IPS-20b (cell line): ENCODE measurements around the gene TEX22.

Source experiments
- H3K27ac ChIP-seq: one replicate; pipeline ENCODE4 v1.5.1; 2013; ENCODE audit warnings: low read length
- H3K27me3 ChIP-seq: 2 replicates; pipeline ENCODE4 v1.6.1; 2013; ENCODE audit warnings: mild to moderate bottlenecking, low read length, inconsistent platforms; ENCODE audit not compliant: insufficient read depth
- H3K36me3 ChIP-seq: 2 replicates; pipeline ENCODE4 v1.6.1; 2013; ENCODE audit warnings: low read depth, mild to moderate bottlenecking, inconsistent platforms, low read length, moderate library complexity; ENCODE audit not compliant: insufficient read depth
- H3K4me1 ChIP-seq: 2 replicates; pipeline ENCODE4 v1.6.1; 2013; ENCODE audit warnings: mild to moderate bottlenecking, control low read depth, inconsistent platforms, low read length, moderate library complexity; ENCODE audit not compliant: insufficient read depth
- H3K4me3 ChIP-seq: 2 replicates; pipeline ENCODE4 v1.5.1; 2013; ENCODE audit warnings: mild to moderate bottlenecking, low read length, inconsistent platforms
- H3K9ac ChIP-seq: 2 replicates; pipeline ENCODE4 v1.6.1; 2013; ENCODE audit warnings: low read depth, mild to moderate bottlenecking, inconsistent platforms, low read length, moderate library complexity
- H3K9me3 ChIP-seq: 2 replicates; pipeline ENCODE4 v1.6.1; 2013; ENCODE audit warnings: mild to moderate bottlenecking, low read depth, low read length, inconsistent platforms; ENCODE audit not compliant: insufficient read depth

Gene TEX22

DNA sequence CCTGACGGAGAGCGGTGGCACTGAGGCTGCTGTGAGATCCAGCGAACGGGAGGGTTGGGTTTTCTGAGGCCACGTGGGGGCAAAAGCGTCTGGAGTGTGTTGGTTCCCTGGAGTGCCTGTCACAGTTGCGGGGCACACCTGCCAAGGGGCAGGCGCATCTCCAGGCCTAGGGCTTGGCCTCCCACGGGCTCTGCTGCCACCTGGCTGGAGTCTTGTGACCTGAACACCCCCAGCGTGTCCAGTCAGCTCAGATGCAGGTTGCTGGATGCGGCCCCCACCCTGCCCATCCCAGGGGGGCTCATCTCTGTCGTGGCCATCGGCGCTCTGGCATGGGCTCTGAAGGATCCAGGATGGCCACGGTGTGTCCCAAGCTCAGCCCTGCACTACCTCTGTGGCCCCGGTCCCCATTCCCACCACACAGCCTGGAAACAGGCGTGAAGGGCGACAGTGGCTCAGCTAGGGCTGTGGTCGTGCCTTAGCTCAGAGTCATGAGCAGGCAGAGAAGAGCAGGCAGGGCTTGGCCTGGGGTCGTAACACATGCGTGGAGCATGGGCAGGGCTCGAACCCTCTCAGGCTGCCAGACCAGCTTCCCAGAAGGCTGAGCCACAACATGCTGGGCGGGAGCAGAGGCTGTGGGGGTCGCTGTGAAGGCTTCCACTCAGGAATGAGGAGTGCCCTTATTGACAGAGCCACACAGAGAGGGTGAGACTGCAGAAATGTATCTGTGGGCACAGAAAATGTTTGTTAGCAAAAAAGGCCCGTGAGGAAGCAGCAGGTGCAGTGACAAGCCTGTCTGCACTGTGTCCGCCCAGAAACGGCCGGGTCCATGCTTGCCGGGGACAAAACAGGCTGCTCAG, 52.8 kb downstream of the TEX22 start:
- Histone ChIP-seq H3K9me3 (no peaks in the 10 kb centered on the region), H3K27ac (no peak overlapping the region), H3K4me1 (no peaks in the 10 kb centered on the region), H3K4me3 (no peak overlapping the region), H3K36me3 (peaks cover 62% of the 10 kb centered on the region), H3K27me3 (no peaks in the 10 kb centered on the region), H3K9ac (no peak overlapping the region)

DNA sequence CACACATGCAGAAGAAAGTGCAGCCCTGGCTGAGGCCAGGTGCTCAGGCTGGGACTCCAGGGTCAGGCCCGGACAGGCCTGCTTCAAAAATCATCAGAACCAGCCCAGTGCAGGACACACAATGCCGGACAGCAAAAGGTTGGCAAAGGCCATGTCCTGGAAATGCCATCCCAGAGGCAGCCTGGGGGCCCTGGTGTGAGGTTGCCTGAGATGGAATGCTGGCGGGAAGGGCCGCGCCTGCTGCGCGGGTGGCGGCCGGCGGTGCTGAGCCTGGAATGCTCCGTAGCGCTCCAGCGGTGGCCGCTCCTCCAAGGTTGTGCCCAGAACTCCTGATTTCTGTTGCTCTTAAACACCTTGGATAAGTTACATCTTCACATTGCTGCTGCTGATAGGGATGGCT, 54.6 kb downstream of the TEX22 start:
- Histone ChIP-seq H3K4me1 (no peaks in the 10 kb centered on the region), H3K9me3 (no peaks in the 10 kb centered on the region), H3K27me3 (no peaks in the 10 kb centered on the region), H3K36me3 (peaks cover 79% of the 10 kb centered on the region), H3K4me3 (no peak overlapping the region), H3K27ac (no peak overlapping the region), H3K9ac (no peak overlapping the region)

DNA sequence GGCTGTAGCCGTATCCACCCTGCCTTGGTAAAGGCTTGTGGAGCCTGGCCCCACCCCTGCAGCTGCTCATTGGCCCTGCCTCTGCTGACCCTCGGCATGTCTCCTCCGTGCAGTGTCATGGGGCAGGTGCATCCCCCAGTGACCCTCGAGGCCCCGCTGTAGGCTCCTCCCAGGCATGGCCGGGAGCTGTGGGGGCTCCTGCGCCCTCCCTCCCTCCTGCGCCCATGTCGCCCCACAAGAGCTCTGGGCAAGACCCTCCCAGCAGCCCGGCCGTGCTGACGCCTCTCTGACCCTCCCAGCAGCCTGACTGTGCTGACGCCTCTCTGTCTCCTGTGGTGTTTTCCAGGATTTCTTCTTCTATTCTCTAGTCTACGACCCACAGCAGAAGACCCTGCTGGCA, 55.5 kb downstream of the TEX22 start:
- H3K36me3 ChIP-seq = peaks cover 84% of the 10 kb centered on the region

DNA sequence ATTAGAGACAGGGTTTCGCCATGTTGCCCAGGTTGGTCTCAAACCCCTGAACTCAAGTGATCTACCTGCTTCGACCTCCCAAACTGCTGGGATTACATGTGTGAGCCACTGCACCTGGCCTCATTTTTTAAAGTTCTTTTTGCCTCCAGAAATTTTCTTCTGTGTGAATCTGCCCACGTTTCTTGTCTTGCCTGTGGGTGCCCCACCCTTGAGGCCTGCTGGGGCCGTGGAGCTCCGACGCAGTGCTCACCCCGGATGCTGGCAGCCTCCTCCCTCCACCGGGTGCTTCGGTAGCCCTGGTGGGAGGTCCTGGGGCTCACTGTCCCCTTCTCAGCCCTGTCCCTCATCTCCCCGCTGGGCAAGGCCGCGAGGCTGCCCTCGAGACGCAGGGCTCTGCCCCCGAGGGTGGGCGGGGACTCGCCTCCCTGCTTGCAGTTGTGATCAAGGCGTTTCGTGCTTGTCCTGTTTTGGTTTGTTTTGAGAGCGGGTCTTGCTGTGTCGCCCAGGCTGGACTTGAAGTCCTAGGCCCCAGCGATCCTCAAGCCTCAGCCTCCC, 56.8 kb downstream of the TEX22 start:
- no peaks in the 10 kb centered on the region for H3K4me1 ChIP-seq
- H3K9me3 ChIP-seq = no peaks in the 10 kb centered on the region
- H3K36me3 ChIP-seq = peaks cover 78% of the 10 kb centered on the region
- H3K4me3 ChIP-seq = no peak overlapping the region
- no peak overlapping the region for H3K9ac ChIP-seq
- H3K27ac ChIP-seq = no peak overlapping the region
- no peaks in the 10 kb centered on the region for H3K27me3 ChIP-seq

More for the DNA sequence above, 55.5 kb downstream of the TEX22 start:
- Histone ChIP-seq H3K27me3 (no peaks in the 10 kb centered on the region), H3K9ac (no peak overlapping the region), H3K27ac (no peak overlapping the region), H3K4me1 (no peaks in the 10 kb centered on the region), H3K4me3 (no peak overlapping the region), H3K9me3 (no peaks in the 10 kb centered on the region)

DNA sequence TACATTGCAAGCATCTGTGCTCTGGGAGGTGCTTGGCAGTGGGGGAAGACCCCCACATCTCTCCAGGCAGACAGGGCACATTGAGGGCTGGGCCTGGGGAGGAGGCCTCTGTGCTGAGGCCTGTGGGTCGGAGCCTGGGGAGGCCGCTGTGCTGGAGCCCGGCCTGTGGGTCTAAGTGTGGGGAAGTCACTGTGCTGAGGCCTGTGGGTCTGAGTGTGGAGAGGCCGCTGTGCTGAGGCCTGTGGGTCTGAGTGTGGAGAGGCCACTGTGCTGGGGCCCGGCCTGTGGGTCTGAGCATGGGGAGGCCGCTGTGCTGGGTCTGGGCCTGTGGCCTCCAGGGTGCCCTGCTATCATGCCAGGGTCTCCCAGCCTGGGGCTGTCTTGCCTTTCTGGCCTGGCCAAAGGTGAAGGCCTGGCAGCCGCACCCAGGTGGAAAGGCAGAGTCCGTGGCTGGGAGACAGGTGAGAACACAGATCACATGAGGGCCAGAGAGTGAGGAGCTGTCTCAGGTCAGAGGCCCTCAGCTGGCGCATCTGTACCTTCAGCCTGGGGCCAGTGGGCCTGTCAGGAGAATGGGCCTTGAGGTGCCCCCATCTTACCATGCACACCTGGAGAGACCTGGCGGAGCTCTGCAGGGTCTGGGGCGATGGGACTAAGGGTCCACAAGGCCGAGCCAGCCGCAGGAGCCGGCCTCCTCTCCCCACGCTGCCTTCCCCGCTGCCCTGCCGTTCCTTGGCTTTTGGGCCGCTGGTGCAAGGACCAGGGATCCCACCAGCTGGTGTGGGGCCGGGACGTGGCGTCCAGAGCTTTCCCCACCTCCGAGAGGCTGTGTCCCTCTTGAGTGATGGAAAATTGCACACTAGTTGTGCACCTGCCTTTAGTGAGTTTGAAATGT, 57.7 kb downstream of the TEX22 start:
- Histone ChIP-seq H3K36me3 (peaks cover 78% of the 10 kb centered on the region), H3K27me3 (no peaks in the 10 kb centered on the region), H3K9ac (no peak overlapping the region), H3K4me1 (no peaks in the 10 kb centered on the region), H3K9me3 (no peaks in the 10 kb centered on the region), H3K4me3 (no peak overlapping the region), H3K27ac (no peak overlapping the region)

DNA sequence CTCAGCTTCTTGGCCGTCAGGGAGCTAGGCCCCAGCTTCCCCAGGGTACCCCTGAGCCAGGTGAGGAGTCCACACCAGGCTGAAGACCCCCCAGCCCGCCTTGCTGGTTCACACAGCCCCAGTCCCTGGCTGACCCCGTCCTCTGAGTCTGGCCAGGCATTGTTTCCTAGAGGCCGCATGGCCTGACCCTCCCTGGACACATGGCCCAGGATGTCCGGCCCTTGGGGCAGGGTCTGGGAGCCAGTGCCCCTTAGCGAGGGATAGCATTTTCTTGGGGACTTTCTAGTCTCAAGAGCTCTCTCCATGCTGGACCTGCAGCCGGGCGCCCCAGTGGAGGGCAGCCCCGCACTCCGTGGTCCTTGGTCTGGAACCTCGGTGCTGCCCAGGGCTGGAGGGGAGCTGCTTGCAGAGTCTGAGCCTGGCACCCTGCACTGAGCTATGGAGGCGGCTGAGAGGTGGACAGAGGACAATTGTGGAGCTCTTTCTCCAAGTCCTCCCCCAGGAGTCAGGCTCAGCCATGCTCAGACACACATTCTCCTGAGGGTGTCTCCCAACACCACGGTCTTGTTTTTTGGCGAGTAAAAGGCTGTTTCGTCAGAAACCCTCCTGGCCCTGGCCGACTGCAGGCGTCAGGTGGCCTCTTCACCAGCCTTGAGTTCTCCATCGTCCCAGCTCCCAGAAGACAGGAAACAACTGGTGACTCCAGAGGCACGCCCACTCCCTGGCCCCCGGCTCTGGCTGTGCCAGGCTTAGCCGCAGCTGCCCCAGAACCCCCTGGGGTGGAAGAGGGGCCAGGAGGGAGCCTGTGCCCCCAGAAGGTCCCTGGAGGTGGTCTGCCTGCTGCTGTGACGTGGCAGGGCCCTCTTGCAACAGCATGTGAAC, 58.6 kb downstream of the TEX22 start:
- Histone ChIP-seq H3K36me3 (peaks cover 79% of the 10 kb centered on the region), H3K27me3 (no peaks in the 10 kb centered on the region), H3K27ac (no peak overlapping the region), H3K4me1 (no peaks in the 10 kb centered on the region), H3K4me3 (no peak overlapping the region), H3K9ac (no peak overlapping the region), H3K9me3 (no peaks in the 10 kb centered on the region)

DNA sequence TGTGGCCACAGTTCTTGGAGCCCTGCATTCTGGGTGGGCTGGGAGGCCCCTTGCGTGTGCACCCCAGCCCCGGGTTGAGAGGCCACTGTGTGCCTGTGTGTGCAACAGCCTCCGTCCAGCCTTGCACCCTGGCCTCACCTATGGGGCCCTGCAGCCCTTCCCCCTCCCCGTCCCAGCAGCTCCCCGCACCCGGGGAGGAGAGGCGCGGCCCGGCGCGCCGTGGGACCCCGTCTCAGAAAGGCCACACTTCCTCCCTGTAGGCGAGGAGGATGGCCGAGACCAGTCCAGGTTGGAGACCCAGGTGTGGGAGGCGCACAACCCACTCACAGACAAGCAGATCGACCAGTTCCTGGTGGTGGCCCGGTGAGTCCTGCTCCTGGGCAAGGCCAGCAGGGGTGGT, 59.7 kb downstream of the TEX22 start:
- no peak overlapping the region for H3K27ac ChIP-seq
- H3K9ac ChIP-seq = no peak overlapping the region
- no peaks in the 10 kb centered on the region for H3K4me1 ChIP-seq
- H3K4me3 ChIP-seq = no peak overlapping the region
- H3K36me3 ChIP-seq = peaks cover 79% of the 10 kb centered on the region
- H3K27me3 ChIP-seq = no peaks in the 10 kb centered on the region
- H3K9me3 ChIP-seq = no peaks in the 10 kb centered on the region

DNA sequence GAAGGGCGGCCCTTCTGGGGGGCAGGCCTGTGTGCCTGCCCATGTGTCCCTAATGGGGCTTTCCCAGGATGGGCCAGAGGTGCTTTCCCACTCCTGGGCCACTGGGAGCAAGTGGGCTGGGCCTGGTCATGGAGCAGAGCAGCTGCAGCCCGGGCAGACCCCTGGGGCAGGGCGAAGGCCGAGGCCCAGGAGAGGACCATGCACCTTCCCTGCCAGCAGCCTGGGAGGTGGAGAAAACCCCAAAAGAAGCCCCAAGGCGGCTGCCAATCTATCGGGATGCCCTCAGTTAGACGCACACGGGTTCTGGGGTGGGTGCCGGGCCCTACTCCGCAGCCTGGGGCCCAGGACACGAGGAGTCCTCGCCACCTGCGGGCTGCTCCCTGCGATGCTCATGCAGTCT, 60.2 kb downstream of the TEX22 start:
- no peak overlapping the region for H3K9ac ChIP-seq
- no peaks in the 10 kb centered on the region for H3K9me3 ChIP-seq
- H3K4me3 ChIP-seq = no peak overlapping the region
- H3K4me1 ChIP-seq = no peaks in the 10 kb centered on the region
- H3K27ac ChIP-seq = no peak overlapping the region
- peaks cover 80% of the 10 kb centered on the region for H3K36me3 ChIP-seq
- no peaks in the 10 kb centered on the region for H3K27me3 ChIP-seq

DNA sequence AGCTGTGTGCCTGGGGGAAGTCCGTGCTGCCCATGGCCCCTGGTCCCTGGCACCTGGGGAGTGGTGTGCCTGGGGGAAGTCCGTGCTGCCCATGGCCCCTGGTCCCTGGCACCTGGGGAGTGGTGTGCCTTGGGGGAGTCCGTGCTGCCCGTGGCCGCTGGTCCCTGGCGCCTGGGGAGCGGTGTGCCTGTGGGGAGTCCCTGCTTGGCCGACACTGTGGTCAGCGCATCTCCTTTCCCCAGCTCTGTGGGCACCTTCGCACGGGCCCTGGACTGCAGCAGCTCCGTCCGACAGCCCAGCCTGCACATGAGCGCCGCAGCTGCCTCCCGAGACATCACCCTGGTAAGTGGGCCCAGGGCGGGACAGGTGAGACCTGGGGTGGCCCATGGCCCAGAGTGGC, 61.8 kb downstream of the TEX22 start:
- Histone ChIP-seq H3K4me1 (no peaks in the 10 kb centered on the region), H3K27ac (no peak overlapping the region), H3K36me3 (peaks cover 80% of the 10 kb centered on the region), H3K9me3 (no peaks in the 10 kb centered on the region), H3K4me3 (no peak overlapping the region), H3K27me3 (no peaks in the 10 kb centered on the region), H3K9ac (no peak overlapping the region)

DNA sequence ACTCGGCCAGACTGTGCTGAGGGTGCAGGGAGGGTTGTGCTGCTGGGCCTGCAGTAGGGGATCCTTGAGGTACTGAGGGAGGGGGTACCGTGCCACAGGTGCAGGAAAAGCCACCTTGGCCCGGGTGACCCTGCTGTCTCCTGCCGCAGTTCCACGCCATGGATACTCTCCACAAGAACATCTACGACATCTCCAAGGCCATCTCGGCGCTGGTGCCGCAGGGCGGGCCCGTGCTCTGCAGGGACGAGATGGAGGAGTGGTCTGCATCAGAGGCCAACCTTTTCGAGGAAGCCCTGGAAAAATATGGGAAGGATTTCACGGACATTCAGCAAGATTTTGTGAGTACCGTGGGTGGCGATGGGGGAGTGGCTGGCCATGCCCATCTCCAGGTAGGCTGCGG, 62.3 kb downstream of the TEX22 start:
- Histone ChIP-seq H3K9me3 (no peaks in the 10 kb centered on the region), H3K27me3 (no peaks in the 10 kb centered on the region), H3K36me3 (peaks cover 80% of the 10 kb centered on the region), H3K4me3 (no peak overlapping the region), H3K4me1 (no peaks in the 10 kb centered on the region), H3K27ac (no peak overlapping the region), H3K9ac (no peak overlapping the region)

DNA sequence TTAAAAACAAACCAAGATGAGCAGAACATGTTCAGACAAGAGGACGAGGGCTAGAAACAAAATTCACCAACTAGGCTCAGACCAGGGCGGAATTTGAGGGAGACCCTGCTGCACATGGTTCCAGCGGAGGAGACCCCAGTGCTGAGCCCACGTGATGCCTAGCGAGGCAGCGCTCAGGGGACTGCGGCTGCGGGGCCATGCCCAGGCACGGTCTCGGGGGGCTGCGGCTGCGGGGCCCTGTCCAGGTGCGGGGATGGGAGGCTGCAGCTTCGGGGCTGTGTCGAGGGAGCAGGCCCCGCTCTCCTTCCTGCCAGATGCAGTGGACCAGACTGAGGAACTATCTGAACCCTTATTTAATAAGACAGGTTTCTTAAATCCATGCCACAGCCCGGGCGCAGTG, 63.6 kb downstream of the TEX22 start:
- no peaks in the 10 kb centered on the region for H3K27me3 ChIP-seq
- H3K4me1 ChIP-seq = no peaks in the 10 kb centered on the region
- no peak overlapping the region for H3K4me3 ChIP-seq
- H3K9me3 ChIP-seq = no peaks in the 10 kb centered on the region
- H3K36me3 ChIP-seq = peaks cover 77% of the 10 kb centered on the region
- no peak overlapping the region for H3K9ac ChIP-seq
- H3K27ac ChIP-seq = no peak overlapping the region
